ENCODE measurements around the gene ZNF354B.

ZNF354B gene

GRCh38 chr5:178902849-178903248, 43.1 kb downstream of the ZNF354B start:
- DNase-seq (ENCODE audit: extremely low spot score), result no peak
- TF ChIP-seq ZNF384 (IDR thresholded peaks at IDR 0.05), result no peak
- TF ChIP-seq PKNOX1 (IDR thresholded peaks at IDR 0.05), result no peak
- no peak for TF ChIP-seq ARNT (IDR thresholded peaks at IDR 0.05)
- TF ChIP-seq L3MBTL2 (conservative IDR thresholded peaks at IDR 0.05), result no peak
- no peak for TF ChIP-seq FOXM1 (IDR thresholded peaks at IDR 0.05; ENCODE audit: borderline replicate concordance)
- no peak for TF ChIP-seq ELF4 (IDR thresholded peaks at IDR 0.05)
- TF ChIP-seq CTBP1 (IDR thresholded peaks at IDR 0.05; ENCODE audit: borderline replicate concordance), result no peak
- TF ChIP-seq FOXK2 (IDR thresholded peaks at IDR 0.05), result no peak
- no peak for TF ChIP-seq FOXA1 (IDR thresholded peaks at IDR 0.05)
- no peak for TF ChIP-seq TARDBP (IDR thresholded peaks at IDR 0.05)
- no peak for TF ChIP-seq BHLHE40 (IDR thresholded peaks at IDR 0.05; ENCODE audit: borderline replicate concordance)
- TF ChIP-seq SP1 (IDR thresholded peaks at IDR 0.05), result no peak
- TF ChIP-seq LEF1 (IDR thresholded peaks at IDR 0.05; ENCODE audit: borderline replicate concordance), result no peak
- TF ChIP-seq SUZ12 (IDR thresholded peaks at IDR 0.05), result no peak
- no peak for TF ChIP-seq HDGF (IDR thresholded peaks at IDR 0.05; ENCODE audit: borderline replicate concordance)
- no peak for TF ChIP-seq NFRKB (IDR thresholded peaks at IDR 0.05)
- ChIA-PET POLR2A (no interaction called here), CTCF (no interaction called here)

GRCh38 chr5:178931846-178932760, 72.3 kb downstream of the ZNF354B start:
- TF ChIP-seq NFRKB (IDR thresholded peaks at IDR 0.05) (no peak), PKNOX1 (IDR thresholded peaks at IDR 0.05) (no peak), FOXK2 (IDR thresholded peaks at IDR 0.05) (no peak), CTBP1 (IDR thresholded peaks at IDR 0.05; ENCODE audit: borderline replicate concordance) (no peak), FOXA1 (IDR thresholded peaks at IDR 0.05) (no peak), ZNF384 (IDR thresholded peaks at IDR 0.05) (no peak), FOXM1 (IDR thresholded peaks at IDR 0.05; ENCODE audit: borderline replicate concordance) (no peak), ELF4 (IDR thresholded peaks at IDR 0.05) (no peak), LEF1 (IDR thresholded peaks at IDR 0.05; ENCODE audit: borderline replicate concordance) (no peak), L3MBTL2 (conservative IDR thresholded peaks at IDR 0.05) (no peak), SUZ12 (IDR thresholded peaks at IDR 0.05) (no peak), TARDBP (IDR thresholded peaks at IDR 0.05) (no peak), ARNT (IDR thresholded peaks at IDR 0.05) (no peak), BHLHE40 (IDR thresholded peaks at IDR 0.05; ENCODE audit: borderline replicate concordance) (no peak), HDGF (IDR thresholded peaks at IDR 0.05; ENCODE audit: borderline replicate concordance) (no peak), SP1 (IDR thresholded peaks at IDR 0.05) (no peak)
- CTCF ChIA-PET, result no interaction called here
- DNase-seq (ENCODE audit: extremely low spot score), result no peak

More at GRCh38 chr5:178931846-178932760, 72.3 kb downstream of the ZNF354B start:
- POLR2A ChIA-PET, result no interaction called here
